HG03045 (cell line): Measurements from ENCODE around the gene GKN1.
"Not testable (repeated sequence)": the region's sequence is repeated elsewhere in the genome, so short reads cannot be mapped to it uniquely, and the experiment has no call there.

ENCODE experiments used
- ATAC-seq: cut with Tn5 transposase; IDR thresholded peaks from one replicate; pipeline ENCODE4 v1.9.1; 2021; ENCODE audit warnings: mild to moderate bottlenecking, moderate library complexity; ENCODE audit not compliant: unreplicated experiment

GKN1 gene

DNA sequence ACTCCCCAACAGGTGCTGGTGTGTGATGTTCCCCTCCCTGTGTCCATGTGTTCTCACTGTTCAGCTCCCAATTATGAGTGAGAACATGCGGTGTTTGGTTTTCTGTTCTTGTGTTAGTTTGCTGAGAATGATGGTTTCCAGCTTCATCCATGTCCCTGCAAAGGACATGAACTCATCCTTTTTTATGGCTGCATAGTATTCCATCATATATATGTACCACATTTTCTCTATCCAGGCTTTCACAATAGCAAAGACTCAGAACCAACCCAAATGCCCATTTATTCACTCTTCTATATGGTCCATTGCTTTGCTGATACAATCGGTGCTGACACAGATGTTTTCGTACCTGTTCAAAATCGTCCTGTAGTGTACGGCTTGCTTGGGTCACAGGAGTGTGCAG, 19.0 kb upstream of the GKN1 start:
- not testable (repeated sequence) for ATAC-seq

DNA sequence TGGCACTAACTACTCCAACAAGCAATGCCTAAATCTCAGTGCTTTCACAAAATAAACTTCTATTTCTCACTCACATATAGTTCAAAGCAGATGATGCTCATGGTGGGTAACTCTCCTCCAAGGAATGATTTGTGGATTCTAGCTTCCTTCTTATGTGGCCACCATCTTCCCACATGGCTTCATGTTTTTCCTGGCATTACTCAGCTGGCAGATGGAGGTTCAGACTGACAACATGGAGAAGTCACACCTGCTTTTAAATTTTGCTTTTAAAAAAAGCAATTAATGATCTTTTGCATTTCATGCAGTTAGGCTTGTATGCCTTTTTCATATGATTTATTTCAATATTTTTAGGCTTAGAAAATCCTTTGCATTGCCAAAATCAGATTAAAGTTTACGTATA, 15.4 kb upstream of the GKN1 start:
- ATAC-seq, result no peak

DNA sequence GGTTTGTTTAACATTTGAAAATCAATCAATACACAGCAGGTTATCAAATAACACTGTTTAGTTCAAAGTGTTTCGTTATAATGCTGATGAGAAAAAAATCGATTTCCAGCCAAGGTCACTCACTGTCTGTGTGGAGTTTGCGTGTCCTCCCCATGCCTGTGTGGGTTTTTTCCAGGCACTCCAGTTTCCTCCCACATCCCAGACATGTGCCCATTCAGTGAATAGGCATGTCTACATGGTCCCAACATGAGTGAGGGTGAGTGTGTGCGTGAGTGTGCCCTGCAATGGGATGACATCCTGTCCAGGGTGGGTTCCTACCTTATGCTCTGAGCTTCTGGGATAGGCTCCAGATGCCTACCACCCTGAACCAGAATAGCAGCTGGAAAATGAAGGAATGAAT, 13.1 kb upstream of the GKN1 start:
- ATAC-seq, result no peak

- no peak for ATAC-seq
Observed at GRCh38 chr2:68964282-68964681, 10.2 kb upstream of the GKN1 start.

- ATAC-seq, result no peak
Observed at GRCh38 chr2:68968221-68968620, 6.2 kb upstream of the GKN1 start.

- no peak for ATAC-seq
Observed at GRCh38 chr2:68969736-68970490, 4.5 kb upstream of the GKN1 start.

- no peak for ATAC-seq
Observed at GRCh38 chr2:68970566-68971265, 3.7 kb upstream of the GKN1 start.

DNA sequence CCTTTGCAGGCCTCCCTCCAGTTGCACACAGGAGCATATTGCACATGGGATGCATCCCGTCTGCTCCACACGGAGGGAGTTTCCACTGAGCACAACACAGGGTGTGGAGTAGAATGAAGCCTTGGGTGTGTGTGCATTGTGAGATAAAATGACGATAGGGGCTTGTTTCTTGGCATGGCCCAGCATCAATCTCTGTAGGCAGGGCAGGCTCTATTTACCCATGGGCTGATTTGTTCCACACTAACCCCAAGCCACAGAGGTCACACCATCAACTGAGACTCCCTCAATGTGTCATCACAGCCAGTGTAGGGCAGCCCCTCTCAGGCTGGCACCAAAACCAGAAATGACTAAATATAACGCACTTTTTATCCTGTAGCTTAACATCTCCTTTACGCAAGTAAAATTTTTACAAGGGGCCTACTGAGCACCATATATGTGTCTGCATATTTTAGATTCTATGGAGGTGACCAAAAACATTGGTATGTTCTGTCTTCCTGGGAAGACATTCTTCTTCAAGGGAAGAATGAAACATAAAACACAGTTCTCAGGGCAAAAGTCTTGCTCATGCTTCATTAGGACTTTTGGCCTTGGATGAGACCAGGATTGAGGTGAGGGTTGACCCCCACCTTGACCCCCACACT, 2.7 kb upstream of the GKN1 start:
- no peak for ATAC-seq

- no peak for ATAC-seq
Observed at GRCh38 chr2:68974946-68975665, 670 bp downstream of the GKN1 start.

DNA sequence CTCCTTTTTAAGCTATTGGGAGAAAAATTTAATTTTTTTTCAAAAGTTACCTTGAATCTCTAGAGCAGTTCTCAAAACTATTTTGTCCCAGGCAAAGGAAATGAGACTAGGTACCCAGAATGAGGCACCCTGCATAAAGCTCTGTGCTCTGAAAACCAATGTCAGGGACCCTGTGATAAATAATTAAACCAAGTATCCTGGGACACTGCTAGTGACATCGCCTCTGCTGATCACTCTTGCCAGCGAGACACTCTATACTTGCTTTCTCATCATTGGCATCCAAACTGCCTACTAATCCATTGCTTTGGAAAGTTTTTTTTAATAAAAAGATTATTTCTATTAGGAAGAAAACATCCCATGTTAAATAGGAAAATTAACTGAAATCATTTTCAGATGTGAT, 1.4 kb downstream of the GKN1 start:
- no peak for ATAC-seq

GRCh38 chr2:68977453-68977852, 3.0 kb downstream of the GKN1 start:
- ATAC-seq, result no peak

DNA sequence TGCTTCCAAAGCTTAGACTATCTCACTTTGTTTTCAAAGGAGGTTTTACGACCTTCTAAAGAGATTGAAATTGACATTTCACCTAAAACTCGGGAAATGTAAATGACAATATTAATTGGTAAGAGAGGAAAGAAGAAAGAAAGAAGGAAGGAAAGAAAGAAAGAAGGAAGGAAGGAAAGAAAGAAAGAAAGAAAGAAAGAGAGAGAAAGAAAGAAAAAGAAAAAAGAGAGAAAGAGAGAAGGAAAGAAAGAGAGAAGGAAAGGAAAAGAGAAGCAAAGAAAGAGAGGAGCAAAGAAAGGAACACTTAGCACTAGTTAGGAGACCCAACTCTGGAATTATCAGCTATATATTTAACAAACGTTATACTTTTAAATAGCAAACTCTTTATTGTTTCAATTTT, 3.7 kb downstream of the GKN1 start:
- ATAC-seq, result no peak

DNA sequence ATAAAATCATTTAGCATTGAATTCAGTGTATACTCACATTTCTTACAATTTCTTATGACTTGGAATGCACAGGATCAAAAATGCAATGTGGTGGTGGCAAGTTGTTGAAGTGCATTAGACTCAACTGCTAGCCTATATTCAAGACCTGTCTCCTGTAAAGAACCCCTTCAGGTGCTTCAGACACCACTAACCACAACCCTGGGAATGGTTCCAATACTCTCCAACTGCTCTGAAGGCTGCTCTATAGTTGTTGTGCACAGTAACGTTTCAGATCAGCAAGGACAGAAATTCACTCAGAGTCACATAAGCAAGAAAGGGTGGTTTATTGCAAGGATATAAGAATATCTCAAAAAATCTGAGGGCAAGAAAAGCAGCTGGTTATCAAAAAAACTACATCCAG, 6.5 kb downstream of the GKN1 start:
- ATAC-seq, result no peak

DNA sequence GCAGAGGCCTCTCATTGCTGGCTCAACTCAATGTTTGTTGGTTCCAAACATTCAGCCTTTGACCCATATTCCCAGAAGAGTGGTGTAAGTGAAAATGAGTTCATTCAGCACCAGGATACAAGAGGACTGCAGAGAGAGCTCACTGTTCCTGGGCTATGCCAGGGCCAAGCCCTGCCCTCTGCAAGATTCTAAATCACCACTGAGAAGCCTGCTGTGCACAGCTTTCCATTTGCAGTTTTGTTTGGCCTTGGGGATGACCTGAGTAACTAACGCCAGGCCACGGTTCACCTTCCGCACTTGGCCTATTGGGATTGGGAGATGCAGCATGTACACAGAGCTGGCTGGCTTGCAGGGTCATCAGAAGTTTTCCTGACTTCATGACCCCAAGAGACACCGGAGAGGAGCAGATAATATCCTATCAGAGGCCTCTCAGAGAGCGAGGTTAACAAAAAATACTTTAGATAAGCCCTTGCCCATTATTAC, 12.6 kb downstream of the GKN1 start:
- ATAC-seq, result no peak

GRCh38 chr2:68989035-68989434, 14.6 kb downstream of the GKN1 start:
- no peak for ATAC-seq

GRCh38 chr2:68992341-68992740, 17.9 kb downstream of the GKN1 start:
- ATAC-seq, result no peak

GRCh38 chr2:68992933-68993332, 18.5 kb downstream of the GKN1 start:
- no peak for ATAC-seq

- ATAC-seq, result no peak
Observed at GRCh38 chr2:68993660-68994059, 19.2 kb downstream of the GKN1 start.

GRCh38 chr2:68994864-68995263, 20.4 kb downstream of the GKN1 start:
- ATAC-seq, result no peak

- ATAC-seq, result no peak
Observed at GRCh38 chr2:68995916-68996315, 21.5 kb downstream of the GKN1 start.

DNA sequence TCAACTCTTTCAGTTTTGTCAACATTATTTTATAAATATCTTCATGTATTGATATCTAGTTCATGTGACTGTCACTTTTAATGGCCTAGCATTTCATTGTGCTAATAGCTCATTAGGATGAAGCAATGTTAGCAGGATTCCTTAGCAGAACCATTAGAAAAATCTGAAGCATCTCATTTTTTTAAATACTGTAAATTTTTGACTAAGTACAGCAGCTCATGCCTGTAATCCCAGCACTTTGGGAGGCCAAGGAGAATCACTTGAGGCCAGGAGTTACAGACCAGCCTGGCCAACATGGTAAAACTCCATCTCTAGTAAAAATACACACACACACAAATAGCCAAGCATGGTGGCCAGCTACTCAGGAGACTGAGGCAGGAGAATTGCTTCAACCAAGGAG, 23.0 kb downstream of the GKN1 start:
- no peak for ATAC-seq
